ENCODE results near the gene ZBTB43. TPM values are rescaled to one million over a fixed set of nuclear protein-coding genes. Genes with fewer than 3 reads are reported as not detected.

The ZBTB43 gene, protein sequence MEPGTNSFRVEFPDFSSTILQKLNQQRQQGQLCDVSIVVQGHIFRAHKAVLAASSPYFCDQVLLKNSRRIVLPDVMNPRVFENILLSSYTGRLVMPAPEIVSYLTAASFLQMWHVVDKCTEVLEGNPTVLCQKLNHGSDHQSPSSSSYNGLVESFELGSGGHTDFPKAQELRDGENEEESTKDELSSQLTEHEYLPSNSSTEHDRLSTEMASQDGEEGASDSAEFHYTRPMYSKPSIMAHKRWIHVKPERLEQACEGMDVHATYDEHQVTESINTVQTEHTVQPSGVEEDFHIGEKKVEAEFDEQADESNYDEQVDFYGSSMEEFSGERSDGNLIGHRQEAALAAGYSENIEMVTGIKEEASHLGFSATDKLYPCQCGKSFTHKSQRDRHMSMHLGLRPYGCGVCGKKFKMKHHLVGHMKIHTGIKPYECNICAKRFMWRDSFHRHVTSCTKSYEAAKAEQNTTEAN
- total RNA-seq, result 19.4 TPM

DNA sequence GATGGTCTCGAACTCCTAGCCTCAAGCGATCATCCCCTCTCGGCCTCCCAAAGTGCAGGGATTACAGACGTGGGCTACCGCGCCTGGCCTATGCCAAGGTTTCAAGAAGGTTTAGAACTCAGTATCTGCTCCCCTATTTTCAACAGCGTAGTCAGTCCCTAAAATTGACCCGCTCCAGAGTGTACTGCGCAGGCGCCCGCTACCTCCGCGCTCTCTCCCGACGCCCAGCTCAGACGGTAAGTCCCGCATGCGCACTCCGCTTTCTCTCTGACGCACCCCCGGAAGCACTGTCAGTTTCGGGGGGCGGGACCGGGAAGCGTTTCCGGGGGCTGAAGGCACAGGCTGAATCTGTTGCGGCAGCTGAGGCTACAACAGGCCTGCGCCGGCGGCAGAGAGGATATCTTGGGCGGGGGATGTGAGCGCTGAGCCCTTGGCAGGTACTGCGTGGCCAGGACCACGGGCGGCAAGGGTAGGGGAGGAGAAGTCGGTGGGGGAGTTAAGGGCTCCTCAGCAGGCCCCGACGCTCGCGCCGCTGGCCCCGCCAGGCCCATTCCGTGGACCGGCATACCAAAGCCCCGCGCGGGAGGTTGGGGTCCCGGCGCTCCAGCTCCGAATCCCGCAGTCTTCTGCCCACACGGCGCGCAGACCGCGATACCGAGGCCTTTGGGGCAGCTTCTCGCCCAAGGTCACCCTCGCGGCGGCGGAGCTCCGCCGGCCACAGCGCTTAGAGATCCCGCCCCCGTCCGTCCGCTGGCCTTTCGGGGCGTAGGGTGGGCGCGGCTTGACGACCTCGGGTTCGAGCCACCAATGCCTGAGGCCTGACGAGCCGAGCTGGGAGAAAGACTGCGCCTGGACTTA is at the start of gene ZBTB43:
Gene ZBTB43 (plus strand): TSS at position 345 of the 858 bp plus-strand sequence. CDS start 27,470 bp downstream, outside the sequence.

DNA sequence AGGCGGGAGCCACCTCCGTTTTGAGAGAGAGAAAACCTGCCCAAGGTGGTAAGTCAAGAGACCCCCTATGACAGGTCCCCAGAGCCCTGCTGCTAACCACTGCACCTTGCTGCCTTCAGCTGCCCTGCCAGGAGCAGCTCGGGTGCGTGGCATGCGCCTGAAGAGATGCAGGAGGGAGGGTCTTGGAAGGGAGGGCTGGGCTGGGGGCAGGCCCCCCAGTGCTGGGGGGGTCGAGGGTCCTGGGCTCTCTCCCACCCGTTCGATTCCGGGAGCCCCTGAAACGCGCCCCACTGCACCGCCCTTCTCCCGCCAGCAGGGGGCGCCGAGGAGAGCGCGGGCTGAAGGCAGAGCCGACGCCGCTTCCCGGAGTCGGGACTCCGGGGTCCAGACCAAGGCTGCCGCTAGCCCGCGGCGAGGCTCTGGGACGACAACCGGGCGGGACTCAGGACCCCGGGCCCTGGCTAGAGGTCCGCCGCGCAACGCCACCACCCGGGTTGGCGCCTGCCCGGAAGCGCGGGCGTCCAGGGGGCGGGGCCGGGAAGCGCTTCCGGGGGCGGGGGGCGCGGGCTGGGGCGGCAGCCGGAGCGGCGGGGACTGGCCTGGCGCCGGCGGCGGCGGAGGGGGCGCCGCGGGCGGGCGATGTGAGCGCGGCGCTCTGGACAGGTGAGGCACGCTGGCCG is 55.4 kb downstream of the ZBTB43 start, which contains the start of gene ZBTB34:
Gene ZBTB34 (plus strand): TSS at position 563 of the 680 bp plus-strand sequence. CDS start 18,761 bp downstream, outside the sequence.

Other genes starting within 250 kb of the ZBTB43 start
- gene LMX1B, start 191.1 kb upstream of the ZBTB43 start, total RNA-seq, result not detected
- gene ZBTB34, start 55.6 kb downstream of the ZBTB43 start, total RNA-seq, result 75.7 TPM
- 173 TPM for gene RALGPS1, start 109.7 kb downstream of the ZBTB43 start, total RNA-seq

Measured in parietal lobe (tissue), 1 donor.